Measurements from ENCODE around the gene RENBP.

Gene RENBP

DNA sequence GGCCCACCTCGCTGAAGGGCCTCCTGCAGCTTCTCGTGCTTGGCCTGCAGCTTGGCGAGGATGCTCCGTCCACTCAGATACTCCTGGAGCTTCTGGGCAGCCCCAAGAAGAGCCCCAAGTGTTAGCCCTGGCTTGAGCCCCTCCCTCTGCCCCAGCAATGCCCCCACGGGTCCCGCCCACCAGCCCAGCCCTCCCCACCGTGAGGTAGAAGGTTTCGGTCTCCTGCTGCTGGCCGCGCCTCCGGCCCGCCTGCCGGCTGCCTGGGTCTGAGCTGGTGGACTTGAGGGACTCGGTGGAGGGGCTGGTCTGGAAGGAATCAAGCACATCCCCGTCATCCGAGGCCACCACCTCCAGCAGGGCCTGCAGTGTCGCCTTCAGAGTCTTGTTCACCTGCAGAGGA, 31.2 kb downstream of the RENBP start:
- no peak for DNase-seq

DNA sequence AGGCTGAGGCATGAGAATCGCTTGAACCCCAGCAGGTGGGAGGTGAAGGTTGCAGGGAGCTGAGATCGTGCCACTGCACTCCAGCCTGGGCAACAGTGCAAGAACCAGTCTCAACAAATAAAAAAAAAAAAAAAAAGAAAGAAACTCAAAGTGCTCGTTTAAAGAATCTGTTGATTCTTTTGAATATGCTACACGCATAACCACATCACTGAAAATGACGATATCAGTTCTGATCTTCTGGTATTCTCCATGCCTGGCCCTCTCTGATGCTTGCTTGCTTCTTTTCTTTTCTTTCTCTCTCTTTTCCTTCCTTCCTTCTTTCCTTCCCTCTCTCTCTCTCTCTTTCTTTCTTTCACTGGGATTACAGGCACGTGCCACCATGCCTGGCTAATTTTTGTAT, 32.6 kb downstream of the RENBP start:
- no peak for DNase-seq

DNA sequence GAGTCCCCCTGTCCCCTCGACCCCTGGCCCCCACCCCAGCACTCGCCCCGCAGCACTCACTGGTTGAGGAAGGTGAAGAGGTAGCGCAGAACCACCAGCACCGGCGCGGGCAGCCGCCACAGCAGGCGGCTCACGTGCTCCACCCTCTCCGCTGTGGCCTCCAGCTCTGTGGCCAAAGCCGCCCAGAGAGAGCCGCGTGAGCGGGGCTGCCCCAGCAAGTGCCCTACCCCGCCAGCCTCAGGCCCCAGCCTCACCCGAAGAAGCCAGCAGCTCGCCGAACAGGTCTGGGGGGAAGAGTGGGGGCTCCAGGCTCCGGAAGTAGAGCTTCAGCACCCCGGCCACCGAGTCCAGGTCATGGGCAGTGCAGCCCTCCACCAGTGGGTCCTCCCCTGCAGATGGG, 34.0 kb downstream of the RENBP start:
- no peak for DNase-seq

DNA sequence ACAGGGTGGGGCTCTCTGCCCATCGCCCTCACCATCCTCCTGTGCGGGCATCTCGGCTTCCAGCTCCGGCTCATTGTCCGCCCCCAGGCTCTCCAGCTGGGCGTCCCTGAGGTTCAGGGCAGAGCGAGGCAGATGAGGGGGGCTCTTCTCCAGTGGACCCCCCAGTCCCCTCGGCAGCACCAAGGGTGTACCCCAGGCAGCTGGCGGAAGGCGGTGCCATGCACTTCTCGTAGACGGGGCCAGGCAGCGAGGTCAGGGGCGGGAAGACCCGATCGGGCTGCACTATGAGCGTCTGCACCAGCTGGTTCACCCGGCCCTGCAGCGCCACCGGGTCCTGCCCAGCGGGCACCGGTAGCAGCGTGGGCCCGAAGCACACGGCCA, 34.5 kb downstream of the RENBP start:
- DNase-seq = no peak

DNA sequence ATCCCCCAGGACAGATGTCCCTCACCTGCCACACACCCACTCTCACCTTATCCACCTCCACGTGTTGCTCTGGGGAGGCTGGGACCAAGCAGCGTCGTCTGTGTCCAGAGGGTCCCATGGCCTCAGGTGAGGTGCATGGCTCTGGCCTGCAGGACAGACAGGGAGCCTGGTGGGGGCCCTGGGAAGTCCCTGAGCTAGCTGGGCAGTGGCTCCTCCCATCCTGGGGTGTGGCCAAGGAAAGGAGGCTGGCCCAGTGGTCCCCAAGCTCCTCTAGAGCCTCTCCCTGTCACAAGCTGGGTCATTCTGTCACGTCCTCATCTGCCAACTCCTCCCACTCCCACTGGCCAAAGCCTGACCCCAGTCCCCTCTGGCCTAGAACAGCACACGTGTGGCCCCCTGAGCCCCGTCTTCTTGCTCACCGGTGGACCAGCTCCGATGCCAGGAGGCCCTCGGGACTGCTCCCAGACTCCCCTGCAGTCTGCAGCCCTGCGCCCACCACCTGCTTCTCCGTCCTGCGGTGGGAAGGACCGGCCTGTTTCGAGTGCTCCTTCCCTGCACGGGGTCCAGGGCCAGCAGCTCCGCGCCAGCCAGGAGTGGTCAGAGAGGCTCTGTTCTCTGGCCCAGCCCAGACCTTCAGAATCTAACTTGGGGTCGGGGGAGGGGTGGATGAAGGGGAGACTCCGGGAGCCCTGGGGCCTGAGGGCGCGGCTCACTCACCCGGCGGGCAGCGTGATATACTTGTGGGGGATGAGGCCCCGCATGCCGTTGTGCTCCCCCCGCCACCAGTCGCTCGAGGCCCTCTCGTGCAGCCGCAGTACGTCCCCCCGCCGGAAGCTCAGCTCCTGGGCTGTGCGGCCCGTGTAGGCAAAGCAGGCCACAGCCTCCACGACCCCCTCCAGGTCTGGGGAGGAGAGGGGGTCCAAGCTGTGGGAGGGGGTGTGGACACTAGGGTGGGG, 35.1 kb downstream of the RENBP start:
- DNase-seq = no peak

DNA sequence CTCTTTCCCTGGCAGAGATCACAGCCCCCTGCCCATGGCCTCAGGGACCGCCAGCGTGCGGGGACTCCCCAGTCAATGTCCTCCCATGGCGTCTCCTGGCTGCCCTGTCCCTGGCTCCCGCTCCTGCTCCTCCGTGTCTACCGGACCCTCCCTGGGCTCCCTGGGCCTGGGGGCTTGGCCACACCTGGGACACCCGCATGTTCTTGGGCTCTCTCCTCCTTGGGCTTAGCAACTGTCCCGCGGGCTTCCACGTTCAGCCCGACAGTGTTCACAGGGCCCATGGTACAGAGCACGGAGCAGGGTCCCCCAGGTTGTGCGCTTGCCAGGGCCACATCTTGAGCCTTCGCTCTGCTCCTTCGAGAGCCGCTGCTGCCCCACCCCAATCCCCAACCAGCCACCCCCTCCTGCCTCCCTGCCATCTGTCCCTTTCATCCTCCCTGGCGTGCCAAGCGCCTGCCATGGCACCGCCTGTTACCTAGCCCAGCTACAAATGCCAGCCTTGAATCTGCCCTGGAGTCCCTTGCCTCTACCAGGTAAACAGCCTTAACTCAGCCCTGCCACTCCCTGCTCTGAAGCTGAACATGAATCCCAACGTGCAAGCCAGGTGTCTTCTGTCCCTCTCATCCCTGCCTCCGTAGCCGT, 36.1 kb downstream of the RENBP start:
- DNase-seq = no peak

DNA sequence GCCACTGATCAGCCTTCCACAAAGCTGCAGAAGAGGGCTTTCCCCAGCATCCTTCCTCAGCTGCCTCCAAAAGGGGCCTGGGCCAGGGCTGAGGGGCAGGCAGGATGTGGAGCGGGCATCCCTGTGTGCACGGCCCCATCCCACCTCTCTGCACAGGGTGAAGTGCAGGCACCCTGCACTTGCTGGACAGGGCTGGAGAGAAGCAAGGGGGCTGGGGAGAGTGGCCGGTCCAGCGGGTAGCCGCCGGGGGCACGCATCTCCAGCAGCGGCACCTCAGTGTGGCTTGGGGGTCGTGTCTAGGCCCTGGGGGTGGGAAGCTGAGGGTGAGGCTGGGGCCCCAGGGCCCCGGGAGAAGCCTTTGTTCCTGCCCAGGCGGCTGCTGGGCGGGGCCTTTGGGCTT, 37.0 kb downstream of the RENBP start:
- DNase-seq = no peak

DNA sequence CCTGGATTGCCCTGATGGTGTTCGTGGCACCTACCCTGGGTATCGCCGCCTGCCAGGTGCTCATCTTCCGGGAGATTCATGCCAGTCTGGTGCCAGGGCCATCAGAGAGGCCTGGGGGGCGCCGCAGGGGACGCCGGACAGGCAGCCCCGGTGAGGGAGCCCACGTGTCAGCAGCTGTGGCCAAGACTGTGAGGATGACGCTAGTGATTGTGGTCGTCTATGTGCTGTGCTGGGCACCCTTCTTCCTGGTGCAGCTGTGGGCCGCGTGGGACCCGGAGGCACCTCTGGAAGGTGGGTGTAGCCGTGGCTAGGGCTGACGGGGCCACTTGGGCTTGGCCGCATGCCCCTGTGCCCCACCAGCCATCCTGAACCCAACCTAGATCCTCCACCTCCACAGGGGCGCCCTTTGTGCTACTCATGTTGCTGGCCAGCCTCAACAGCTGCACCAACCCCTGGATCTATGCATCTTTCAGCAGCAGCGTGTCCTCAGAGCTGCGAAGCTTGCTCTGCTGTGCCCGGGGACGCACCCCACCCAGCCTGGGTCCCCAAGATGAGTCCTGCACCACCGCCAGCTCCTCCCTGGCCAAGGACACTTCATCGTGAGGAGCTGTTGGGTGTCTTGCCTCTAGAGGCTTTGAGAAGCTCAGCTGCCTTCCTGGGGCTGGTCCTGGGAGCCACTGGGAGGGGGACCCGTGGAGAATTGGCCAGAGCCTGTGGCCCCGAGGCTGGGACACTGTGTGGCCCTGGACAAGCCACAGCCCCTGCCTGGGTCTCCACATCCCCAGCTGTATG, 38.1 kb downstream of the RENBP start:
- no peak for DNase-seq

DNA sequence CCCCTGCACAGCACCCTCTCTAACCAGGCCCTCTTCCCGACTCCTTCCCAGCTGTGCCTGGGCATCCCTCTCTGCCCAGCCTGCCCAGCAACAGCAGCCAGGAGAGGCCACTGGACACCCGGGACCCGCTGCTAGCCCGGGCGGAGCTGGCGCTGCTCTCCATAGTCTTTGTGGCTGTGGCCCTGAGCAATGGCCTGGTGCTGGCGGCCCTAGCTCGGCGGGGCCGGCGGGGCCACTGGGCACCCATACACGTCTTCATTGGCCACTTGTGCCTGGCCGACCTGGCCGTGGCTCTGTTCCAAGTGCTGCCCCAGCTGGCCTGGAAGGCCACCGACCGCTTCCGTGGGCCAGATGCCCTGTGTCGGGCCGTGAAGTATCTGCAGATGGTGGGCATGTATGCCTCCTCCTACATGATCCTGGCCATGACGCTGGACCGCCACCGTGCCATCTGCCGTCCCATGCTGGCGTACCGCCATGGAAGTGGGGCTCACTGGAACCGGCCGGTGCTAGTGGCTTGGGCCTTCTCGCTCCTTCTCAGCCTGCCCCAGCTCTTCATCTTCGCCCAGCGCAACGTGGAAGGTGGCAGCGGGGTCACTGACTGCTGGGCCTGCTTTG, 38.9 kb downstream of the RENBP start:
- no peak for DNase-seq

DNA sequence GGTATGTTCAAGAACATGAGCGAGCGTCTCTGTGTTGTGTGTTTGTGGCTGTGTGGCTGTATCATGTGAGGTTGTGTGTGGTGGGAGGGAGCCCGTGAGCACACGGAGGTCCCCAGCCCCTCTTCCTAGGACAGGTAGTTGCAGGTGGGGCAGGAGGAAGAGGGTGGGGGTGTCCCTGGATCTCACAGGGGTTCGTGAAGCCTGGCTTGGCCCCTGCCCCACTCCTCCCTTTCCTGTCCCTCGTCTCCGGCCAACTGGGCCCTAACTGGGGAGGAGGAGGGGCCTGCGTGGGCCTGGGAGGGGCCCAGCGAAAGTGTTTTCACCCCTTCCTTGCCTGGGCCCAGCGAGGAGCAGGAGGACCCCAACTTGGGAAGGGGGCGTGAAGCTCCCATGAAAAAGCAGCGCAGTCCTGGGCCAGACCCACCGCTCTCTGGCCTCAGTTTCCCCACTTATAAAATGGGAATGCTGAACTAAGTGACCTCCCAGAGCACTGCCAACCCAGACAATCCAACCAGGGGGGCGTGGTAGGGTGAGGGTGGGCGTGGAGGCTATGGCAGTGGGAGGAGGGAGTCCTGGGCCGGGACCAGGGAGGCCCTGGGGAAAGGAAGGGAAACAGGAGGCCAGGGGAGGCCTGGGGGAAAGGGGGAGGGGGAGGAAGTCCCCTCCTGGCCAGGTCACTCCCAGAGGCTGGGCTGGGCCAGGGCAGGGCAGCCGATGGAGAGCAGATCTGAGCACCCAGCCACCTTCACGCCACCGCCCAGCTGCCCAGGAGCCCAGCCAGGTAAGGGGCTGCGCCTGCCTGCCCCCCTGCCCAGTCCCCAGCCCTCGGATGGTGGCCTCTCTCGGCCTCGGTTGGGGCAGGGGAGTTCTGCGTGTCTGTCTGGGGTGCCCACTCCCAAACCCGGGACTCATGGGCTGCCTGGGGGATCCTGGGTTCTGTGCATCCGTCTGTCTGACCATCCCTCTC, 40.2 kb downstream of the RENBP start, which contains the start of gene AVPR2:
AVPR2 (plus strand) TSS at position 683 of the 967 bp plus-strand sequence. CDS start 473 bp downstream, outside the sequence.
- no peak for DNase-seq

DNA sequence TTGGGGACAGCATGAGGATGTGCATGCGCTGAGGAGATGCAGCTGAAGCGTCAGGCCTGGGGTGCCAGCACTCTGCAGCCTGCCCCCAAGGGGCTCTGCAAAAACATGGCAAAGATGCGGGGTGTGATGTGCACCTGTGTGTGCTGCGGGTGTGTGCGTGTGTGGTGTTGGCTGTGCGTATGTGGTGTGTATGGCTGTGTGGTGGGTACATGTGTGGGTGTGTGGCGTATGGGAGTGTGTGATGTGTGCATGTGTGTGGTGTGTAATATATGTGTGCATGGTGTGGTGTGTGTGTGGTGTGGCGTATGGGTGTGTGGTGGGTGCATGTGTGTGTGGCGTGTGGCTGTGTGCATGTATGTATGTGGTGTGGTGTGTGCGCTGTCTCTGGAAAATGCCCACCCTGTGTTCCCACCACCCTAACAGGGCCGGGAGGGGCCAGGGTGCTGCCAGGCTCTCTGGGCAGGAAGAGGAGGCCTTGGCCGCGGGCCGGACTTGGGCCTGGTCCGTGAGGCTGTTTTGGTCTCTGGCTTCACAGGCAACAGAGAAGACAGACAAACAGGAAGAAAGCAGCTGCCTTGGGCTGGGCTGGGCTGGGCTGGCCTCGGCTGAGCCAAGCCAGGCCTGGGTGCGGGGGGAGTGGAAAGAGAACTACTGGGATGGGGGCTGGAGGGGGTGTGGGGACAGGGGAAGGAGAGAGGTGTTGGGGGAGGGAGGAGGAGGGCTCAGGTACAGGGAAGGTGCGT, 41.0 kb downstream of the RENBP start:
- DNase-seq = no peak

DNA sequence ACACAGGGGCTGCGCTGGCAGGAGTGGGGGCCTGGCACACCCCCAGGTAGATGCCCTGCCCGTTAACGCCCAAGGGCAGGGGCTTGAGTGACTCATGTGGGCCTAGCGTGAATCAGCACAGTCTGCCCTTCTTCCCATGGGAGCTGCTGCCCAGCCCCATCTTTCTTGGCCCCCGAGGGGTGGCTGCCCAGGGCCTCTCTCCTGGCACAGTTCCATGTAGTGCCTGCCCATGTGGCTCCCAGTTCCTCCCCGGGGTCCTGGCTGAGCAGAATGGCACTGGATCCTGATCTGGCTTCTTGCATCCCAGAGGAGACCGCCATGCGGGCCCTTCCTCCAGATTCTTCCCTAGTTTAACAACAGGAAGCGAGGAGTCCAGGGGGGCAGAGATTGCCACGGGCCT, 42.1 kb downstream of the RENBP start:
- DNase-seq = no peak

DNA sequence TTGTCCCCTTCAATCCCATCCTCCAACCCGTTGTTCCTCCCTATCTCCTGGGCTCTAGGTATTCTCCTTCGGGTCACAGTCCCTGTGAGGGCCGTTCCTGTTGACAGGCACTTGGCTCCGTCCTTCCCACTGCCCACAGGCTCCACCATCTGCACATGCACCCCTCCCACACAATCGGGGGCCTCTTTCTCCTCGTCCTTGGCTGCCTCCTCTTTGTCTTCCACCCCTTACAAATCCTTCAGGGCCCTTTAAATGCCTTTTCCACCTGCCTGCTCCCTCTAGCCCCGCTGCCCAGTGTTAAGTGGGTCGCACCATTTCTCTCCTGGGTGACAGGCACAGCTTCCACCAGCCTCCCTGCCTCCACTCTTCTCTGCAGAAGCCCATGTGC, 42.7 kb downstream of the RENBP start:
- no peak for DNase-seq

DNA sequence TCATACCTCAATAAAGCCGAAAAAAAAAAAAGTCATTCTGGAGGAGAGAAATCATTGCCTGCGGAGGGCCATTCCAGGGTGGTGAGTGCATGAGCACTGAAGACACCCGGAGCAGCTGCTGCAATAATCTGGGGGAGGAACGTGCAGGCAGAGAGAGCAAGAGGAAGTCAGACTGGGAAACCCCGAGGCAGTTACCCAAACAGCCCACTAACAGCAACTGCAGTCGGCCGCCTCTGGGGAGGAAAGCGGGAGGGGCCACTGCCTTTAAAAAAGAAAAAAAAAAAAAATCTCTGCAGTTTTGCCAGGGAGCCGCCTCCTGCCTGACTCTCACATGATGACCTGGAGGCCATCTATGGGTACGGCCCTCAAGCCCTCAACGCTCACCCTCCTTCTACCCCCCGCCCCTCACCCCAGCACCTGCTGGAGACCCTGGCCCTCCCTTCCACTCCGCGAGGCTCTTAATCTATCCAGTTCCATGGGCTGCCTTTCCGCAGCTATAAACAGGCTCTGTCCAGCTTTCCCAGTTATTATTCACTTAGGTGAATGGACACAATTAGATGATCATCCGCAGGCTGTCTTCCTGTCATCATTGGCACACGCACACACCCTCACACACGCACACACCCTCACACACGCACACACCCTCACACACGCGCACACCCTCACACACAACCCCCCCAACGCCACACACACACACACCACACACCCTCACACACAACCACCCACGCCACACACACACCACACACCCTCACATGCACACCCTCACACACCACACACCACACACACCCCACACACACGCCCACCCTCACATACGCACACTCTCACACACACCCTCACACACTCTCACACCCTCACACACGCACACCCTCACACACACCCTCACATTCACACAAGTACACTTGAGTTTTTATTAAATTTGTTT, 43.4 kb downstream of the RENBP start:
- DNase-seq = peak; percentile 63

DNA sequence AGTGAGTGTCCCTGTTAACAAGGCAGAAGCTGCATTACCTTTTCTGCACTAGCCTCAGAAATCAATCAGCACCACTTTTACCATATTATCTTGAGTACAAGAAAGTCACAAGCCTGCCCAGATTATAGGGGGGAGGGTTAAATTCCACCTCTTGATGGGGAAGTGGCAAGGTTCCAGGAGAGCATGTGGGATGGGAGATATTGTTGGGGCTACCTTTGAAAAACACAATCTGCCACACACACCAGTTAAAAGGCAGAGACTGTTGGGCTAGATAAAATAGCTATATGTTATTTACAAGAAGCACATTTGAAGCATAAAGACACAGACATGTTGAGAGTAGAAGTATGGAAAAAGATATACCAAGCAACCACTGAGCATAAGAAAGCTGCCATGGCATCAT, 46.5 kb downstream of the RENBP start:
- DNase-seq = no peak

DNA sequence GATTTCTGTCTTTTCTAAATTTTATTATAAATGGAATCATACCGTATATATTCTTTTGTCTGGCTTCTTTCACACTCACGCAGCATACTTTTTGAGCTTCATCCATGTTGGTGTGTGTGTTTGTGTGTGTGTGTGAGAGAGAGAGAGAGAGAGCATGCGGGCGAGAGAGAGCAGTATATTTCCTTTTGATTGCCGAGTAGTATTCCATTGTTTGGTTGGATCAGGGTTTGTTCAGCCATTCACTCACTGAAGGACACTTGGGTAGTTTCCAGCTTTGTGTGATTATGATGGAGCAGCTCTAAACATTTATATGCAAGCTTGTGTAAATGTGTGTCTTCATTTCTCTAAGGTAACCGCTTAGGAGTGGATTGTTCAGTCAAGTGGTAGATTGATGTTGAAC, 55.3 kb downstream of the RENBP start:
- DNase-seq = no peak

DNA sequence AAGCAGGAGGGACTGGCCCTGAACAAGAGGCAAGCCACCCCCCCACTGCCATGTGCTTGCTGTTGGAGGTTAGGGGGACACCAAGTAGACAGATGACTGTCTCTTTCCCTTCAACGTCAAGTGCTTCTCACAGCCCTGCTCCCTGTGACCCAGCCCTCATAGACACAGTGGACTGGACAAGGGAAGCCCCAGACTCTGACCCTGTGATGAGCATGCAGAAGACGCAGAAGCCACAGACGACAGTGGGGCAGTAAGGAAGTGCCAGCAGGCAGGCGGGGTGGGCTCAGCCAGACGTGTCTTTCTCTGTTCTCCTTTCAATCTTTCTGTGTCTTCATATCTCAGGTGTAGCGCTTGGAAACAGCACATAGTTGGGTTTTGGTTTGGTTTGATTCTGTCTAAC, 56.1 kb downstream of the RENBP start:
- no peak for DNase-seq

DNA sequence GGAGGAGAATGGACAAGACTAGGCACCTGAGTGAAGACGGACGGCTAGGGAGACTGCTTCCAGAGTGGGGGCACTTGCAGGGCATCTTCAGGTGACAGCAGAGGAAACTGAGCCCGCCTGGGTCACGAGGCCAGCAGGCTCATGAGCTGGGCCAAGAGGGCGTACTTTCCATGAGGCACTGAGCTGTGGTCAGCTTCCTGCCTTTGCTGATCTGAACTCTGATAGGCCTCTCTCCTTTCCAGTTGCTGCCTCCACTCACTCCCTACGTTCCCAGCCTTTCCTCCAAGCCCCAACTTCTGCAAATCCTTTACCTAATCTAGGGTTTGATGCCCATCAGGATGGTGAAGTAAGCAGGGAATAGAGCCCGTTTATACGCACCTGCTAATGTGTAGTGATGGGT, 57.1 kb downstream of the RENBP start:
- no peak for DNase-seq

DNA sequence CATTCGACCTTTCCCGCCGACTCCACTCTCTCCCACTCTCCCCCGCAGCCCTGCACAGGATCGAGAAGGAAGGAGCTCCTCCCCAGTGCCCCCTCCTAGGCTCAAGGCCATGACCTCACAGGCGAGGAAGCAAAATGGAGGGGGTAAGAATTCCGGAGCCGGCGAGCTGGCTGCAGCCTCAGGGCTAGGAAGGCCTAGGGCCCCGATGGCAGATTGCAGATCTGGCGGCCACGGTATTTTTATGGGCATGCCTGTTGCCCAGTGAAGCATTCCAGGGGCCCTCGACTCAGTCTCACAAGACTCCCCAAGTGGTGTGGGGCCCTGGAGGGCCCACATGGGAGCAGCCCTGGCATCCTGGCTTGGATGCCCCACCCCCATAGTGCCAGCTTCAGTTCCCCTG, 57.5 kb downstream of the RENBP start:
- no peak for DNase-seq
